ENCODE results near the gene SMYD3.

SMYD3 gene

DNA sequence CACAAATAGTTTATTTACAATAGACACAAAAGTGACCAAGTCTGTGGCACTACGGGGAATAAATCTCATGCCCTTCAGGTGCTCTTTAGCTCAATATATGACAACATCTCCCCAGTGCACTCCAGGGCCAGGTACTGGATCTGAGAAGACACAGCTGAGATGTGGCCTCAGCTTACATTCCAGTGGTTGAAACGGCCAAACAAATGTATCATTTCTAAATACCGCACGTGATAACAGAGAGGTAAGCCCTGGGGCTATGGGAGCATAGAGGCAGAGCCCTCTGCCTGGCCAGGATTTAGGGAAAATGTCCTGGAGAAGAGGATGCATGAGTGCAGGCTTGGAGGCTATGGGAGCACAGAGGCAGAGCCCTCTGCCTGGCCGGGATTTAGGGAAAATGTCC, 630.5 kb downstream of the SMYD3 start:
- no peak for DNase-seq

DNA sequence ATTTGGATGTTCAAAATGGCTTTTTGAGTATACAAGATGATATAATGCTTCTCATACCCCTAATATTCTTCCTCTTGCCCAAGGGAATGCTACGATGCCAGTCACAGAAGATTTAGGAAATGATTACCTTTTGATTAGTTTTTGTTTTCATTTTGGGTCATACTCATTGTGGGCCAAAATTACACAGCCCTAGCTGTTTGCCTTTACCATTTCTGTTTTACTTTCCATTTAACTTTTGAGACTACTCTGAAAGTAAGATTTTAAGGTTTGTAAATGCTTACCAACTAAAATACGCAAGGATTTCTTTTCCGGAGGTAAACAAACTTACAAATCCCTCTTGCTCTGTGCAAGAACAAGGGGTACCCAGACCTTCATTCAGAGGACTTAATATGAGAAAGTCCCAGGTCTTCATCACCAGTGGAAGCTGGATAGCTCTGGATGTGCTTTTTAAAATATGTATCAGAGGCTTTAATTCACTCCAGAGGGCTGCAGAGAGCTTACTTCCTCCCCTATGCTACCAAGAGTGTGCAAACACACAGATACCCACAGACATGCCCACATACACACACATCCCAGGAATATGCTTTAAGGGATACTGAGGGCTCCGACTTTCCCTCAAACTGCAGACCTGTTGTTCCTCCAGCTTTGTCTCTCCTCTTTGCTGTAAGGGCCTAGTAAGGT, 631.4 kb downstream of the SMYD3 start:
- DNase-seq: no peak

DNA sequence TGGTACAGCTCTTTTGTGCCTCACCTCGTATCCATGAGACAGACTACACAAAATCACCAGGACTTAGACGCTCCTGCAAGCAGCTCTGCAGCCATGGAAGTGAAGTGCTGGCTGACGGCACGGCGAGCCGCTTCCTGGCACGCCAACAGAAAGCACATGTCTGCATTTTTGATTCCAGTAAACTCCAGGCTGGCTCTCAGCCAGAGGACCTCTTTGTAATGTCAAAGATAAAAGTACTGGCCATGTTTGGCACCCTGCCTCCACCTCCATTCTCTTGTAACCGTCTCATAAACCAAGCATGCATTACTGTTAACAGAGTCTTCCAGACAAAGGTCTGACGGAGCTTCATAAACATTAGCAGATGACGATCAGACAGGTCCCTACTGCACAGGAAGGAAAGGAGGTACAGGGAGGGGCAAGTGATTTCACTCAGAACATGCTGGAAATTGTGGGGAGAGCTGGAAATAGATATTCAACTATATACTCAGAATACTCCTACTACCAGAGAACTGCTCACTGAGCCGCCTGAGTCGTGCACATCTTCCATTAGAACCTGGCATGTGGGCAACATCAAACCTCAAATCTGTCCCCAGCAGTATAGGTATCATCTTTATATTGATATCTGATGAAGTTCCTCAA, 632.0 kb downstream of the SMYD3 start:
- no peak for DNase-seq

DNA sequence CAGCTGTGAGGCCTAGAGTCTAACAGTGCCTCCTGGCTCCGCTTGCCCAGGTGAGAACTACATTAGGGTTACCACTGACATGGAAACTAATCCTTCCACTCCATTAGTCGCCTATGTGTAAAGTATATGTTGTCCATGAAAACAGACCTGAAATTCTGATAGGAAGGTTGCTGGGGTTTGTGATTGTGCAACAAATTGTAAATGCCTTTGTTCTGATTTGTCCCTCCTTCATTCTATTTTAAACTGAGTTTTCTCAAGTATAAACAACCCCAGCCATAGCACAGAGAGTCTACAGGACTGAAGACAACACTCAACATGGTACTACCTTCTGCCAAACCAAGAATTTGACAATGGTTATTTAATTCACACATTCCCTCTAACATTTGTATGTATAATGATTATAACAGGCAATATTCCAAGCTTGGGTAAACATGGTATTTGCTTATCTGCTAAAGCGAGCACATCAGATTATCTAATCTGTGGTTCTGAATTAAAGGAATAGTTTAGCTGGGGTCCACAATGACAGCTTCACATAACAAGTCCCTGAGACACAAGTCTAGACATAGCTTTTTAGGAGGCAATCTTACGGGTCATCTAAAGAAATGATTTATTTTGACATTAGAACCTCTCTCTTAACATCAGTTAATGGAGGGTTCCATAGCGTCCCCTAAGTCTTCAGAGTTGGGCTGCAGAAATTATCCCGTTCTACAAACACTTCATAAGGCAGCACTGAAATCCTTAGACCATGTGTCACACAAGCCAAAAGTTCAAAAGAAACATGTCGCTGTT, 633.0 kb downstream of the SMYD3 start:
- DNase-seq: no peak

DNA sequence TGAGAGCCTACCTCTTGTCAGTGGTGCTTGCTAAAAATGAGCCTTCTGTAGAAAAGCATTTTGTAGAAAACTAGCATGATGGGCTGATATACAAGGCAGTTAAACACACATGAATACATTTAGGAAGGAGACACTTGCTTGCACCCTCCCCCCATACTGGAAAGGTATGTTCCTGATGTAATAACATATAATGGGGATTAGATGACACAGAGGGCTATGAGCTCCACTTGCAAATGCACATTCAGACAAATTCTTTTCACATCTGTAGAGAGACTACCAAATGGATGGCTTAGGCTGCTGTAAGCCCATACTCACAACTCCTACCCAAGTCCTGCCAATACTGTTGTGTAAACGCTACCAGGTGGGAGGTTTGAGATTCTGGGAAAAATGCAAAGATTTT, 634.0 kb downstream of the SMYD3 start:
- no peak for DNase-seq

DNA sequence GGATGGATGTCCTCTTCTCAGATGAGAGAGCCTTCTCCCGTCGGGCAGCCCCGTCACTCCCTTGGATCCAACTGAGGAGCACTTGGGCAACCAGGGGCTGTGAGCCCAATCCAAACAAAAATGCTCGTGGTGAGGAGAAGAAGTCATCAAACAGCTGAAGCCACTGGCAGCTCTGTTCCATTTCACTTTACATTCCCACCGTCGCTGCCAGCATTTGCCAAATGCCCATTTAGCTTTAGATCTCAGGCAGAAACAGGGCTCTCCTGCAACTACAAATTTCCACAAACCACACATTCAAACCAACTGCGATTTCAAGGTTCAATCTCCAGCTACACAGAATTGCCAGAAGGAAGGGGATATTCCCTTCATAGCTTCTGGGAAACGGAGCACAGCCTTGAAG, 634.6 kb downstream of the SMYD3 start:
- DNase-seq: no peak

DNA sequence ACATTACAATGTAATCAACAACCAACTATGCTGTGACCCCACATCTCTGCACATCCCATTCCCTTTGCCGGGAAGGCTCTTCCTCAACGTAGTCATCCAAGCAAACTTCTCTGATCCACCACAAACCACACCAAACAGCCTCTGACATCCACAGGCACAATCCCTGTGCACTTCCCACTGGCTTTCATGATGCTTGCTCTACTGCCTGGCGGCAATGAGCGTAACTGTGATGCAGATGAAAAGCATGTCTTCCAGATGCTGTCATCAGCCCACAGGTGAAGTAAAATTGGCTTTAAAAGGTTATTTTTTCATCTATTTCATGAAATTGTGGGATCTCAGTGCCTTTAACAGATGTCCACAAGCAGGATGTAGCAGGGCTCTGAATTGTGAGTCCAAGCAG, 635.2 kb downstream of the SMYD3 start:
- no peak for DNase-seq

DNA sequence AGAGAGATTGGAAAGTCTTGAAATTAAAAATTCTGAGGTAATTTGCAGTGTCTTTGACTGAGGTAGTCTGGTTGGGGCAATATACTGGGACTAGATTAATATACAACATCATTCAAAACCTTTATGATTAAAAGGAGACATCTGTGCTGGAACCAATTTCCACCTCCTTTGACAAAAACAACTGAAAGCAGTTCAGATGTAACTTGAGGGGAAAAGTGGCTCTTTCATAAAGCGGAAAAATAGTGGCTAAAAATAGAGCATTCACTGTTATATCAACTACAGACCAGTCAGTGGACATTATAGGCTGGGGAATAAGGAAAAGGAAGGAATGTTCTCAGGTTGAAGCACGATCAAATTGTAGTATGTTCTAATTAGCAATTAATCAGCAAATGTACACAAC, 635.9 kb downstream of the SMYD3 start:
- no peak for DNase-seq

DNA sequence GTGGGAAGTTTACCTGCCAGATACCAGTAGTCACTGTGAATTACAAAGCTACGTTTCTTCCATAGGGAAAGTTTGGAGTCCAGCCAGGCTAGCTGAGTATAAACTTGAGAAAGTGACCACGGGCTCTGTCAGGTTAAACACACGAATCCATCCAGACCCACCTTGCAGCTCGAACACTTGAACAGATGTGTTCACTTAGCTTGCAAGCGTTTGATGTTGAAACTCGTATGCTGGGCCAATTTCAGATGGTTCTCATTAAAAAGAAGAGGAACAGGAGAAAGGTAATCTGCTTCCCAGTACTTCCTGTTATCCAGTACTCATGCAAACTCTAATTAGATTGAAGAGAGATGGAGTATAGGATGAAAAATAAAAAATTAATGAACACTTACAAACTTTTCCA, 636.4 kb downstream of the SMYD3 start:
- DNase-seq: no peak

DNA sequence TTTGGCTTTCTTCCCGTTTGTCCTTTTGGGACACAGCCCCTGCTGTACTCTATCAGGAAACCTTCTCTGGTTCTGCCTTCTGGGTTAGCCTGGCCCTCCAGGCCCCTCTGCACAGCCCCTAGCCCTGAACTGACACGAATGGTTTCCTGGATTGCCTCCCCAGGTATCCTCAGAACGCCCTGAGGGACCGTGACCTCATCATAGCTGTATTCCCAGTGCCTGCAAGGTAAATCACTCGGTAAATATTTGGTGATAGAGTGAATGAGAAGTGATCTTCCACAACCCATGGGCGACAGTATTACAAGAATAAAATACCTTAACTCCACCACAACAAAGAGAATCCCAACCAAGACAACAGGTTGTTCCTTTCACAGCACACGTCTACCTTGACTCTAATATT, 637.2 kb downstream of the SMYD3 start:
- no peak for DNase-seq

DNA sequence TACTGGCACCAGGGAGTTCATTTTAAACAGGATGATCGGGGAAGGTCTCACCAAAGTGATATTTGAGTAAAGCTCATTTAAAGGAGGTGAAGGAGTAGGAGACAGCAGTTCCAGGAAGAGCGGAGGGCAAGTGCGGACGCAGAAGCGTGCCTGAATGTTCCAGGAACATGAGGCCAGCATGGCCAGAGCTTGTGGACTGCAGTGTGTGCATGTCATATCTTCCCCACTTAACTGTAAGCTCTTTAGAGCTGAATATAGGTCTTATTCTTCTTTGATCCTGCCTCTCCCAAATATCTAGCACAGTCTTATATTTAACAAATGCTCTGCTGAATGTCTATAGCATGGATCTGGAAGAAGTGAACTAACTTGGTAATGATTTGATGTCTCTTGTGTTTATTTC, 639.3 kb downstream of the SMYD3 start:
- DNase-seq: no peak

DNA sequence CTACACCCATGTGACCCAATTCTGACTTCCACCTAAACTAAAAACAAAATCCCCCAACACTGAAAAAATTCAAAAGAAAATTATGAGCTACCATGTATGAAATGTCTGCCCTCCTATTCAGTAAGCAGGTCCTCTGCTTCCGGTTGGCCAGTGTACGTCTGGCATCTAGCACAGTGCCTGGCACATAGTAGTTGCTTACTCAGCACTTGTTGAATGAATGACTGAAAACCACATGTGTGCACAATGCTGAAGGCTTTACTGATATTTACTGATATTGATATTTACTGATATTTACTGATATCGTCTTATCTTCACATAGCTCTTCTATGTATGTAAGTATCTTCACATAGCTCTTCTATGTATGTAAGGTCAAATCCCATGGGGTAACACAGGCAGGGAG, 642.2 kb downstream of the SMYD3 start:
- DNase-seq: no peak

DNA sequence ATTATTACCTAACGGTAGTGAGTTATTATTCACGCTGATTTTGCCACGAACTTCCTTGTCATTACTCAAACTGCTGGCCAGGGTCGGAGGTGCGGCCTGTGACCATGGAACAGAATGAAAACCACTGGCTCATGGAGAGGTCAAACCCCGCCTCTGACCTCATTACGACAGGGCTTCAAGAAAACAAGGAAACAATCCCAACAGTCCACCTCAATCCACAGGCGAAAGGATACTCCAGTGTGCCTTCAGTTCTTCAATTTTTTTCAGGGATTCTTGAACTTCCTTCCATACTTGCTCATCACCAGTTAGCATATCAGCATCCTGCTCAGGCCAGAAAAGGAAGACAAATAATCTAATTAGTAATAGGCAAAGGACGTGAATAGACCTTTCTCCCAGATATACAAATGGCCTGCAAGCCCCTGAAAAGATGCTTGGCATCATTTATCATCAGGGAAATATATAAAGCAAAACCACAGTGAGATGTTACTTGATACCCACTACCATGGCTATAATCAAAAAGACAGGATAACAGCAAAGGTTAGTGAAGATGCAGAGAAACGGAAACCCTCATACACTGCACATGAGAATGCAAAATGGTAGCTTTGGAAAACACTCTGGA, 643.4 kb downstream of the SMYD3 start:
- no peak for DNase-seq

DNA sequence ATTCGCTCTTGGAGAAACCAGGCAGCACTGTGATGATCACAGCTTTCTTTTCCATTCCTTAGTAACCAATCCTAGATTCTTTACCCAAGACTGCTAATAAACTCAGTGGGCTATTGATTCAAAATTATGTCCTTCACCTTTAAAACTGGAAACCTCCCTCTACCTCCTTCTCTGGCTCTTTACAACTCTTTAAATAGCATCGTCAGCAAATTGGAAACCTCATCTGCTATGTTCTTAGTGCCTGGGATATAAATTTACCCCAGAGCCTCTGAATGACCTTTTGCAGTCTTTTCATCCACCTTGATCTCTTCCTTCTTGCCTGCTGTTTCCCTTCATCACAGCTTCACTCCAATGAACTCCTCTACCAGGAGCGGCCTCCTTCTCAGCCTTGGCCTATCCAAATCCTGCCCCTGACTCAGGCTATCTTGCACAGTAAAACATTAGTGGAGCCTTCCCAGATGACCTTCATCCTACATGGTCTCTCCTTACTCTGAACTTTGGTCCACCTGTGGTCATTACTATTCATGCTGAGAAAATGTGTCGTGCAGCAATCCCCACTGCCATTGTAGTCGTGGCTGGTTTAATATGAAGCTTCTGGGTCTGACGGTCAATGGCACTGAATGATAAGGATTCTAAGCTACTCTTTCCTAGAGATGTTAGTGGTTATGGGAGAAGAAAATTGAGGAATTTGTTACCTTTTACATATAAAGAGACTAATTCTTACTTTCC, 644.1 kb downstream of the SMYD3 start:
- DNase-seq: no peak

DNA sequence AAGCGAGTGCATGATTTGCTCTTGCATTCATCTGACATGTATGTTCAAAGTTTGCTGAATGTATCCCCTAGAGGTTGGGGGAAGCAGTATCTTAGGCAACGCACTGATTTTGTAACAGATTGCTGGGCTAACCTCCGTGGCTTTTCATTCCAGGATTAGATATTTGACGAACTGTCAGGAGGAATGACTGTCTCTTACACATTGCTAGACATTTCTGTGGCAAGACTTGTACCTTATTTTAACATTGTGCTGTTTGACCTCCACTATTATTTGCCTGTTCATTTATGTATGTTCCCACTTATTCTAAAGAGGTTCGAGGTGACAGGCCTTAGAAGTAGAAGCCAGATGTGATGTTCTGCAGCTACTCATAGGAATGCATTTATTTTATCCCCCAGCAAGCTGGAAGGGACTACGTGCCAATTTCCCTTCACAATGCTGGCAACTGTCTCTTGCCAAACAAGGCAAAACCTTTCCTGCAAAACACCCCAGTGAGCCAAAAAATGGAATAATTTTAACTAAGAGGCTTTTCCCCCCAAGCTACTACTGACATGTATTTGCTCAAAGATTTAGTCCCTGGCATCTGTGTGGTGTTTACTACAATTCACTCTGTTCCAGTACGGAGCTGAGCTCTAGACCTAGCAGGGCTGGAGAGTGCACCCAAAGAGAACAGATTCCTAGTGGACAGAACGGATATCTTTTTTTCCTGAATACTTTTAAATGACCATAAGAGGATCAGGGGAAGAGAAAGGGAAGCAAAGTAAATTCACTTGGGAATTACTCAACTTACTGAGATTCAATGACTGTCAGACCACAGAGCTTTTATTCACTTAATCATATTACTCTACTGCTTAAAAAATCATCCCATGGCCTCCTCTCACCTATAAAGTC, 646.2 kb downstream of the SMYD3 start:
- DNase-seq: no peak

DNA sequence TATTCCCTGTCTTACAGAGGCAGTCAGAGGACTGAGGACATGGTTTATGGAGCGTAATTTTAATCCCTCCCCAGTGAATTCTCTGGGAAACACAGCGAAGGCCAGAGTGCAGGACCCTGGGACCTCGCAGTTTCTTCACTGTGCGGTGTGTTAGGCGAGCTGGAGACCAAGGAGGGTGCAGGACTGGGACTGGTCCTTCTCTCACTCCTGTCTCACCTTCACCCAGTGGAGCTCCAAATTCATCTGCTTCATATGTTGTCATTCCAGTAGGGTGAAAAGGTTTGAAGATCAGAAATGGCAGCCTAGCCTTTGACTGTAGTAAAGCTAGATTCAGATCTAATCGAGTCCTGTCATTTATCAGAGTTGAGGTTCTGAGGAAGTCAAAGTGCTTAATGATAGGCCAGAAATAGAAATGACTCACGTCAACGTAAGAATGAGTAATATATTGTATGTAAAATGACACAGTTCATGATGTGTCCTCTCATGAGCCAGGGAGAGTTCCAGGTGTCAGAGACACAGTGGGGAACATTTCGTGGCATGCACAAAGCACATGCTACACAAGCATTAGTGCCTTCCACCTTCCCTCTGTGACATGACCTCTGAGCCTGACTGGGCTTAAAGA, 647.5 kb downstream of the SMYD3 start:
- DNase-seq: no peak

DNA sequence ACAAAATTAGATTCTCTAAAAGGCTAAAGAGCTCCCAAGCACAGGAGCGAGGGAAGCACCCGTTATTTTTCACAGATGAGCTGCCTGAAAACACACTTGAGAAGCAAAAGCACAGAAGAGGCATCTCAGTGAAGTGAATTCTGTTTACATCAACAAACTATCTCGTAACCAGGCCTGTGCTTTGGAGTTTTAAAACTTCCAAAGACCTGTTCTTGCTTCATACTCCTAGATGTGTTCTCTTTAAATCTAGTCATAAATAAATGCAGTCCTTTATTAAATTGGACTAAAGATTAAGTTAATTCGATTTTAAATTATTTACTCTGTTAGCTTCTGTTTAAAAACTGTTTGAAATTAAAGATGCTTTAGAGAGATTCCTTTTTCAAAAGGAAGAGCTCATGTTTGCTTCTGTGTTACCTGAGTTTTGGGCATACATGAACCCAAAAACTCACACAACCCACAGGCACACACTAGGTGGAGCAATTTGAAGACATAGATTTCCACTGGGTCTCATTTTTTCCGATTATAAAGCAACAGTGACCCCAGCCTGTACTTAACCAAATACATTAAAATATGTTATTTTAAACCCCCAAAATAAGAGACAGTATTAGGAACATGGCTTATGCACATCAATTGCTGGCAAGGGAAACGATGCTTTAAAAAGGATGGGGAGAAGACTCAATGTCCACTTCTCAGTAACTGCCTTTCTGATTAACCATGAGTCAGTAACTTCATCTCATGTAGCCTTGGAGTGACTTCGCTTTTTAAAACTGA, 648.2 kb downstream of the SMYD3 start:
- DNase-seq: no peak

DNA sequence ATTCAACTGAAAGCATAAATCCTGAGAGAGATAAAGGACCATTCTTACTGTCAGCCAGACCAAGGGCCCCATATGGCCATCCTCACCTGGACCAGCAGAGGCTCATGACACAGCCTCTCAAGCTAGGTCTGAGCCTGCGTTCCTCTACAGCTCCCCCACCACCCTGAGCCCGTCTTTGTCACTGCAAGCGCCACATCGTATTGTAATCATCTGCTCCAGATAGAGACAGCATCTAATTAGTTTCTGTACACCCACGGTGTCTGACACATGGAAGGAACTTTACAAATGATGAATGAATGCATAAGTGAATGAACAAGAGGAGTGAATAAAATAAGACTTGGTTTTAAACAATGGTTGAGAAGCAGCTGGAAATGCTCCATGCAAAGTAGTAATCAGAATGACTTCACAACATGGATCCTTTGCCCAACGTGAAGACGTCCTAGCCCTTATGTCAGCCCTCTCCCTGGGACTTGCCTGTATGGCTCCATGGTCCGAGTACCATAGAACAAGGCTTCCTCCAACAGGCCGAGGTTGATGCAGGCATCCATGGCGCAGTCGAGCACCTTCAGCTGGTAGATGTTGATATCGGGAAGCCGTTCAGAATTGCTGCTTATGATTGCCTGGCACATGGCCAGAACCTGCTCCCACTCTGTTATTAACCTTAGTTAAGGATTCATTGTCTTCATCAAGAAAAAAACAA, 648.9 kb downstream of the SMYD3 start:
- DNase-seq: no peak

DNA sequence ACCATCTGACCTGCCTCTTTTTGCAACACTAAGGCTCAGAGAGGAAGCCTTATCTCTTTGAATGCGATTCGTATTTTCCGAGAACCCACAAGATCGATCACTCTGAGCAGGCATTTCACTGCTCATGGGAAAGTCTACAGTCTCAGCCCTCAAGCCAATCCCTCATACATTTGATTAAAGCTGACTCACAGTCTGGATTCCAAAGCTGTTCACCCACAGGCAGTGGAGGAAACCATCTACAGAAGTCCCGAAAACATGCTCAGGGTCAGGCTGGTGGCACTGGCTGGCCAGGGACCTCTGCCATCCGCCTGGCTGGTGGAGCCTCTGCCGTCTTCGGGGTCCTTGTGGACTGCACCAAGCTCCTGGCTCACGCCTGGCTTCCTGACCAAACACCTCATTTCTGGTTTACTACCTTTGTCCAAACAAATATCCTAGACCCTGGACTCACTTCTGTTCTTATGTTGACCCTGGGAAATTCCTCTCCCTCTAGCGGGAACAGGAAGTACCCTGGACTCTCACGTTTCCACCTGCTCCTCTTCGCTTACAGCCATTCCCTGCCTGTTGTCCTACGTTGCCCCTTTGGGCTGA, 650.0 kb downstream of the SMYD3 start:
- DNase-seq: no peak

Data from MV-4-11 (cell line).